Anterior cingulate cortex (tissue), 58 donors: ENCODE measurements around the gene IFIT1B.
"Not testable (repeated sequence)": the region's sequence is repeated elsewhere in the genome, so short reads cannot be mapped to it uniquely, and the experiment has no call there.

Experiments used
- DNase-seq, 58 donors: peaks; one replicate each; lab custom pipeline; 2025; lab: John Stamatoyannopoulos, UW

The IFIT1B gene

DNA sequence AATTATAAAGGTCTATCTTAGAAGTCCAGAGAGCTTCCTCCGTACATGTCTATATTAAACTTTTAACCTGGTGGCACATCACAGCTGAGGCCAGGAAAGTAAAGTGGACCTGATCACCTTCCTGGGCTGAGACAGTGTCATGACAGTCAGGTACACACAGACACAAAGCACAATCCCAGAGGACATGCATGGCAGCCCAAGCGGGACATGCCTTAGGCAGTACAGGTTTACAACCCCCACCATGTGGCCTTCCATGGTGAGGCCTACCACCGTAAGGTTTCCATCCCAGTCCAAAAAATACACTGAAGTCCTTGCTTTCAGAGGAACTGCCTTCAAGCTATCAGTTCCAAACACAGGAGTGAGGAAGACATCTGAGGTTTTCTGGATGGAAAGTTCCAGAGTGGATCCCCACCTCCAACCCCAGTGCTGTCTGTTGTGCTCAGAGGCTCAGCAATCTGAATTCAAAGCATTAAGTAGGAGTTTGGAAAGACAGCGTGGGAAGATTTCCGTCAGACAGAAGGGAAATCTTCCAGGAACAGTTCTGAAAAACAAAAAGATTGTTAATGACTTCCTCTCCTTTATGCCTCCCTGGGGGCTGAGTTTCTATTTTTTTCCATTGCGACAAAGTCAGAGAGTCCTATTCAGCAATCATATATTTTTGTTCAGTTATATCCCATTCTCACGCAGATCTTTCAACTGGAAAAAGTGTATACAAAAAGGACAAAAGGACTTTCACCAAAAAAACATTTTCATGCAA is 30.0 kb upstream of the IFIT1B start:
- DNase-seq = peak in 3 of 58 donors; percentile 20 to 31 (median 25)

DNA sequence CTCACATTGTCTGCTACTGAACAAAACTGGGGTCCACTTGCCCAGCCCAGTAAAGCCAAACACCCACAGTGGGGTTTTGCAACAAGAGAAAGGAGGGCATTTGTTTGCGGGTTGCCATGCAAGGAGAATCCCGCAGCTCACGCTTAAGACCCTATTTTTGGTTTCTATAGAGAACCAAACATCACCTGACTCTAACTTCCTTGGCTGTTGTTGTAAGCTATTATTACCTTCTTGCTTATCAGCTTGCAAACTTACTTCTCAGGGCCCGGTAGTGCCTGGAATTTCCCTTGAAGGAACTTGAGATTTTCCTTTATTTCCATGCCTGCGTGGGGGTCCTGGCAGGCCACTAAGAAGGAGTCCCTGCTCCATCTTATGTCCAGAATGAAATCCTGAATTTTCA is 29.4 kb upstream of the IFIT1B start:
- no peak for DNase-seq

- DNase-seq = no peak
Measured at GRCh38 chr10:89348975-89349374, 28.9 kb upstream of the IFIT1B start.

- DNase-seq = not testable (repeated sequence)
Measured at GRCh38 chr10:89350631-89351315, 27.1 kb upstream of the IFIT1B start.

DNA sequence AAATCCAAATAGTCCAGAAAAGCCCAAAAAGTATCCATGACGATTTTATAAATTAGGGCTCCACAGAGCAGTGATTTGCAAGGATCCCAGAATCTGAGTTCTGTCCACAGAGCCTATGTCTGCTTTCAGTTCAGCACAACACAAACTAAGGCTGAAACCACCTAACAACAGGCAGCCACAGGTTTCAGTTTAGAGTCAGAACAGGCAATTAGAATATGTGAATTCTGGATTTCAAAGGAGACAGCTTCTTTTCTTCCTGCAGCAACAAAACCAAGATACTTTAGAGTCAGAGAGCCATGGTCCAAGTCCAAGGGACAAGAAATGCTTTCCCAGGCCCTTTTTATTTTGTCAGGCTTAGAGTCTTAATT is 26.5 kb upstream of the IFIT1B start:
- peak in 1 of 58 donors; percentile 21 for DNase-seq

- DNase-seq = no peak
Measured at GRCh38 chr10:89351780-89352597, 25.9 kb upstream of the IFIT1B start.

GRCh38 chr10:89352802-89353201 is 25.1 kb upstream of the IFIT1B start:
- no peak for DNase-seq

DNA sequence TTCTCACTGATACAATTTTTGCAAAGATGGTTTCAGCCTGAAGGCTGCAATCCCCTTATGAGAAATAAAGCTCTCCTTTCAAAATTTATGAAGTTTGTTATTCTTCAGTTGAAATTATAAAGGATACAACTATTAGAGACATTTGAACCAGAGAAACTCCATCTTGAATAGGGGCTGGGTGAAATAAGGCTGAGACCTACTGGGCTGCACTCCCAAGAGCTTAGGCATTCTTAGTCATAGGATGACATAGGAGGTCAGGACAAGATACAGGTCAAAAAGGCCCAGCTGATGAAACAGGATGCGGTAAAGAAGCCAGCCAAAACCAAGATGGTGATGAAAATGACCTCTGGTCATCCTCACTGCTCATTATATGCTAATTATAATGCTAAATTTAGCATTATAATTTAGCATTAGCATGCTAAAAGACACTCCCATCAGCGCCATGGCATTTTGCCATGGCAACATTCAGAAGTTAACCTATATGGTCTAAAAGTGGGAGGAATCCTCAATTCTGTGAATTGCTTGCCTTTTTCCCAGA is 22.4 kb upstream of the IFIT1B start:
- no peak for DNase-seq

- no peak for DNase-seq
Measured at GRCh38 chr10:89357096-89357495, 20.8 kb upstream of the IFIT1B start.

DNA sequence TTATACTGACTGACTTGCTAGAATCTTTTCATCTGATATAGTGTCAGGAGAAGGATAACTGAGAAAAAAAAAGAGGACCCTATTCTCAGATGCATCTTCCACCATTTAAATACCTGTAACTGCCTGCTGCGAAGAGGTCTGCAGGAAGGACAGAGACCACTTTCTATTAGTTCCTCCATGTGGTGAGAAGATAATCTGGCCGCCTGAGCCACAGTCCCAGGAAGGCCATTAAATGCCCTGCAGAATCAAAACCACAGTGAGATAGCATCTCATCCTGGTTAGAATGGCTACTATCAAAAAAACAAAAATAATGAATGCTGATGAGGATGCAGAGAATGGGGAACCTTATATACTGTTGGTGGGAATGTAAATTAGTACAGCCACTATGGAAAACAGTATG is 19.9 kb upstream of the IFIT1B start:
- DNase-seq = no peak

DNA sequence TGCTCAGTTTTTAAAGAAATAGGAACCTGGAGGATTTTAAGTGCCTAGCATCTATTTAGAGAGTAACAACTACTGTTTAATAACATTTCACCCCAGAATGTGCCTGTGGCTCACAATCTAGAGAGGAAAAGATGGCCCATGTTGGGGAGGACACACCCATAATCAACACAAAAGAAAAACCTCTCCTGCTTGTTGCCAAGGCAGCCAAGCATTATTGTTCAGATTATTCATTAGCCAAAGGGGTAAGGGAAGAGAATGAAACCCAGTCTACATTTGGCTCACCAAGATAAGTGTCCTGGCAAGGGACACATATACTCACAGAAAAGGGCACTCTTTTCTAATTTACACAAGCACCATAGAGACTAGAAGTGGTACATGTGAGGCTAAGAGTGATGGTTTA is 17.7 kb upstream of the IFIT1B start:
- DNase-seq = no peak

- DNase-seq = no peak
Measured at GRCh38 chr10:89362929-89363328, 14.9 kb upstream of the IFIT1B start.

GRCh38 chr10:89363729-89364442 is 14.0 kb upstream of the IFIT1B start:
- DNase-seq = no peak

- no peak for DNase-seq
Measured at GRCh38 chr10:89364531-89364930, 13.3 kb upstream of the IFIT1B start.

DNA sequence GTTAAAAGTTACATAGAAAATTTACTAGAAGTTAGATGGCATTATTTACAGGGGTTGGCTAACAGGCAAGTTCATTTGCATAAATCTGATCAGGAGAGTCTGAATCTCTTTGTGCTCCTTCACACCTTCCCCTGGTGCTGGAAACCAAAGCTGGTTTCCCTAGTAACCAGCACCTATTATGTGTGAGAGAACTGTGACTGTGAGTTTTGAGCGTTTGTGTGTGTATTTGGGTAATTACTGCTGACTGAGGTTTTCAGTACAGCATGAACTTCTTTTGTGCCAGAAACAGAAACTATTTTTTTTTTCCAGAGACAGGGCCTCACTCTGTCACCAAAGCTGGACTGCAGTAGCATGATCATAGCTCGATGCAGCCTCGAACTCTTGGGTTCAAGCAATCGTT is 10.3 kb upstream of the IFIT1B start:
- peak in 12 of 58 donors; percentile 5 to 84 (median 20) for DNase-seq

- no peak for DNase-seq
Measured at GRCh38 chr10:89368129-89368528, 9.7 kb upstream of the IFIT1B start.

DNA sequence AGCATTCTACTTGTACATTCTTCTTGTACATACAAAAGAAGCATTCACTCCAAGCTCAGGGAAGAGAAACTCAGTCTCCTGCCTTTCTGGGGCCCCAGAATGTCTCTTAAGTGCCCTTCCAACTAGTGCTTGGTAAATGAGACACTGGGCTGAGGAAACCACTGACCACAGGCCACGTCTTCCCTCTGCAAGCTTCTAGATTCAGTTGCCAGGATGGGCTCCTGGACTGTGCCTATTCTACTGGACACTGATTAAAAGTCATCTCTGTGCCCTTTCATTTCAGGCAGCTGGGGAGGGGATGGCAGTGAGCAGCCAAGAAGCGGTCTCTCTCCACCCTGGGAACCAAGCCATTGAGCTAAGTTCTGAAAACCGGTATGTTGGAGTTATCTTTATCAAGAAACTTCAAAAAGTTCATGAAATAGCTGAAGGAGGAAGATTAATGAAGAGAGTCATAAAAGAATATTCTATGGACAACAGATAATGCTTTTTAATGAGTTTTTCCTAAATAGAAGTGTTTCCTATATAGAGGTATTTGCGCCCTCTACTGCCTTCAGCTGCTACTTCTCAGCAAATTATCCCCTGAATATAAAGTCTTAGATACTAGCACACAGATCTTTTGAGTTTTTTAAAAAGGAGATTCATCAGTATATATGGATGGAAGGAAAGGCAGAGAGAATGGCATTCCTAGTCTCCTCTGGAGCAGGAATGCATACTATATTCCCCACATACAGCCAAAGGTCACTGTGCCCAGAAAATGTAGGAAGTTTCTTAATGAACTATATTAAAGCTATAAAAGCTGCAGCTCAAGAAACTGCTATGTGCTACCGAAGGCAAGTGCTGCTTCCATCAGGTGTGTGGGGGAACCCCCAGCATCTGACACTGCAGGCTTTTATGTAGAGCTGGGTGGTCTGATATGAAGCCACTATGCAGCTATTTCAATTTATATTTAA is 8.4 kb upstream of the IFIT1B start:
- peak in 16 of 58 donors; percentile 13 to 48 (median 30) for DNase-seq

DNA sequence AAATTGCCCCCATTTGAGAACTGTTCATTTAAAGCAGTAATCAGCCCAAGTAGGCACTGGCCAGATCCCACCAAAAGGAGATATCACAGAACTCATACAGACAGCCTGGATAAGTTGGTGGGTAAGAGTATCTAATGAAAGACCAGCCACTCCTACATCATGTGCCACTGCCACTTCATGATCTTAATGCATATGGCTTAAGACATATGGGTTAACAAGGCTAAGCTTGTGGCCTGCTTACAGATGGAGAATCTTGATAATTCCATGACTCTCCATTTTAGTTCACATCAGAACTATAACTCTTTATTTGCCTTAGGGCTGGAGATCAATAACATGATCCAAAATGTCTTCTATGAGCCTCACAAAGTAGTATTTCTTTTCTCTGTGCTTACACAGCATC is 6.8 kb upstream of the IFIT1B start:
- DNase-seq = no peak

GRCh38 chr10:89371987-89372386 is 5.9 kb upstream of the IFIT1B start:
- no peak for DNase-seq
